Measurements from ENCODE around the gene PDSS2.

Gene PDSS2

GRCh38 chr6:107221519-107221918, 237.8 kb downstream of the PDSS2 start:
- no peak overlapping the region for H3K9ac ChIP-seq
- H3K36me3 ChIP-seq (ENCODE audit: insufficient read depth), result no peaks in the 10 kb centered on the region
- H3K79me2 ChIP-seq (ENCODE audit: insufficient read depth, low read depth), result no peaks in the 10 kb centered on the region
- no peak overlapping the region for H3K27ac ChIP-seq
- no peak overlapping the region for H3K4me3 ChIP-seq (IDR thresholded peaks at IDR 0.05; ENCODE audit: insufficient read depth, low read depth, low read length)
- H2AFZ ChIP-seq (ENCODE audit: low read depth), result no peak overlapping the region
- H3K4me1 ChIP-seq (ENCODE audit: low read depth, poor library complexity, severe bottlenecking), result peaks cover 4% of the 10 kb centered on the region
- H4K20me1 ChIP-seq (ENCODE audit: insufficient read depth), result no peaks in the 10 kb centered on the region
- TF ChIP-seq CTCF (conservative IDR thresholded peaks at IDR 0.05; ENCODE audit: low read depth, low read length), result no peak
- no peak overlapping the region for H3K4me2 ChIP-seq
- no peaks in the 10 kb centered on the region for H3K27me3 ChIP-seq (ENCODE audit: insufficient read depth, low read depth)

DNA sequence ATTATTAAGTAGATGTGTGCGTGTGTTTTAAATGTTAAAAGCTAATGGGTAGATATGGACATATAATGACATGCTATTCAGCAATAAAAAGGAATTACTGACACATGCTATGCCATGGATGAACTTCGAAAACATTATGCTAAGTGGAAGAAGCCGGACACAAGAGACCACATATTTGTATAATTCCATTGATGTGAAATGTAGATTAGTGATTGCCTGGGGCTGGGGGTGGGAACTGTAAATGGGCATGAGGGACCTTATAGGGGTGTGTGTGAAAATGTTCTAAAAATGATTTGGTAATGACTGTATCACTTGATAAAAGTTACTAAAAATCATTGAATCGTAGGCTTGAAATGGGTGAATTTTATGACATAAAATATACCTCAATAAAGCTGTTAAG, 239.5 kb downstream of the PDSS2 start:
- H3K9ac ChIP-seq, result no peak overlapping the region
- no peak overlapping the region for H3K4me3 ChIP-seq (IDR thresholded peaks at IDR 0.05; ENCODE audit: insufficient read depth, low read depth, low read length)
- no peak overlapping the region for H3K4me2 ChIP-seq
- no peak overlapping the region for H3K27ac ChIP-seq
- no peaks in the 10 kb centered on the region for H3K27me3 ChIP-seq (ENCODE audit: insufficient read depth, low read depth)
- H3K36me3 ChIP-seq (ENCODE audit: insufficient read depth), result no peaks in the 10 kb centered on the region
- no peaks in the 10 kb centered on the region for H4K20me1 ChIP-seq (ENCODE audit: insufficient read depth)
- no peak for TF ChIP-seq CTCF (conservative IDR thresholded peaks at IDR 0.05; ENCODE audit: low read depth, low read length)
- no peaks in the 10 kb centered on the region for H3K79me2 ChIP-seq (ENCODE audit: insufficient read depth, low read depth)
- peaks cover 4% of the 10 kb centered on the region for H3K4me1 ChIP-seq (ENCODE audit: low read depth, poor library complexity, severe bottlenecking)
- no peak overlapping the region for H2AFZ ChIP-seq (ENCODE audit: low read depth)

GRCh38 chr6:107218142-107218541, 241.2 kb downstream of the PDSS2 start:
- no peak for TF ChIP-seq CTCF (conservative IDR thresholded peaks at IDR 0.05; ENCODE audit: low read depth, low read length)
- Histone ChIP-seq H3K36me3 (ENCODE audit: insufficient read depth) (no peaks in the 10 kb centered on the region), H2AFZ (ENCODE audit: low read depth) (no peak overlapping the region), H3K79me2 (ENCODE audit: insufficient read depth, low read depth) (no peaks in the 10 kb centered on the region), H3K4me3 (IDR thresholded peaks at IDR 0.05; ENCODE audit: insufficient read depth, low read depth, low read length) (no peak overlapping the region), H3K9ac (no peak overlapping the region), H4K20me1 (ENCODE audit: insufficient read depth) (no peaks in the 10 kb centered on the region), H3K27ac (no peak overlapping the region), H3K4me1 (ENCODE audit: low read depth, poor library complexity, severe bottlenecking) (peaks cover 4% of the 10 kb centered on the region), H3K27me3 (ENCODE audit: insufficient read depth, low read depth) (no peaks in the 10 kb centered on the region), H3K4me2 (no peak overlapping the region)

DNA sequence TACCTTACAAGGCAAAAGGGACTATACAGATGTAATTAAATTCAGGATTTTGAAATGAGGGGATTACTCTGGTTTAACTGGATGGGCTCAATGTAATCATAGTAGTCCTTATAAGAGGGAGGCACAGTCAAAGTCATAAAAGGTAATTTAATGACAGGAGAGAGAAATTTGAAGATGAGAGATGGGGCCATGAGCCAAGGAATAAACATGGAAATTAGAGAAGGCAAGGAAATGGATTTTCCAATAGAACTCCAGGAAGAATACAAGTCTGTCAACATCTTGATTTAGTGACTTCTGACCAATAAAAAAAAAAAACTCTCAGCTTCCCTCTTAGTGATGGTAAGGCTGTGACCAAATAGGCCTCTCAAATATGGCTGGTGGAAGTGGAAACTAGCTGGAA, 242.1 kb downstream of the PDSS2 start:
- Histone ChIP-seq H2AFZ (ENCODE audit: low read depth) (no peak overlapping the region), H3K79me2 (ENCODE audit: insufficient read depth, low read depth) (no peaks in the 10 kb centered on the region), H3K27ac (no peak overlapping the region), H4K20me1 (ENCODE audit: insufficient read depth) (no peaks in the 10 kb centered on the region), H3K4me1 (ENCODE audit: low read depth, poor library complexity, severe bottlenecking) (peaks cover 4% of the 10 kb centered on the region), H3K4me3 (IDR thresholded peaks at IDR 0.05; ENCODE audit: insufficient read depth, low read depth, low read length) (no peak overlapping the region), H3K36me3 (ENCODE audit: insufficient read depth) (no peaks in the 10 kb centered on the region), H3K27me3 (ENCODE audit: insufficient read depth, low read depth) (no peaks in the 10 kb centered on the region), H3K9ac (no peak overlapping the region), H3K4me2 (no peak overlapping the region)
- TF ChIP-seq CTCF (conservative IDR thresholded peaks at IDR 0.05; ENCODE audit: low read depth, low read length), result no peak
